Measurements from ENCODE around the gene IFITM5.
"Not testable (repeated sequence)": the region's sequence is repeated elsewhere in the genome, so short reads cannot be mapped to it uniquely, and the experiment has no call there.

IFITM5 gene

DNA sequence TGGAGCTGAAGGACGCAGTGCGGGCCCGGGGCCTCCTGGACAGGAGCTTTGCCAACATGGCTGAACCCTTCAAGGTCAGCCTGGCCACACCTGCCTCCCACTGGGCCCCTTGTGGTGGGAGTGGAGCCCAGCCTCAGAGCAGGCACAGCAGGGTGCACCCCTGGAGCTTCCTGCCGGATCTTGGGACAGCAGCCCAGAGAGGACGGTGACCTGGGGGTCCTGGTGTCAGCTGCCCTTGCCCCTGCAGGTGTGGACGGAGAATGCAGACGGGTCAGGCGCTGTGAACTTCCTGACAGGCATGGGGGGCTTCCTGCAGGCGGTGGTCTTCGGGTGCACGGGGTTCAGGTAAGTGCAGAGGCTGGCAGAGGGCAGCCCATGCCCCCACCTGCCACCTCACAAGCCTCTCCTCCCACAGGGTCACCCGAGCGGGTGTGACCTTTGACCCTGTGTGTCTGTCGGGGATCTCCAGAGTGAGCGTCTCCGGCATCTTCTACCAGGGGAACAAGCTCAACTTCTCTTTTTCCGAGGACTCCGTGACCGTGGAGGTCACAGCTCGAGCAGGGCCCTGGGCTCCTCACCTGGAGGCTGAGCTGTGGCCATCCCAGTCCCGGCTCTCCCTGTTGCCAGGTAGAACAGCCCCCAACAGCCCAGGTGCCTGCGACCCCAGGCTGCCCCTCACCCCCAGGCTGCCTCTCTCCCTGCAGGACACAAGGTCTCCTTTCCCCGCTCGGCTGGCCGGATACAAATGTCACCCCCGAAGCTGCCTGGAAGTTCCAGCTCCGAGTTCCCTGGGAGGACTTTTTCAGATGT, 5.3 kb downstream of the IFITM5 start:
- DNase-seq, result no peak

DNA sequence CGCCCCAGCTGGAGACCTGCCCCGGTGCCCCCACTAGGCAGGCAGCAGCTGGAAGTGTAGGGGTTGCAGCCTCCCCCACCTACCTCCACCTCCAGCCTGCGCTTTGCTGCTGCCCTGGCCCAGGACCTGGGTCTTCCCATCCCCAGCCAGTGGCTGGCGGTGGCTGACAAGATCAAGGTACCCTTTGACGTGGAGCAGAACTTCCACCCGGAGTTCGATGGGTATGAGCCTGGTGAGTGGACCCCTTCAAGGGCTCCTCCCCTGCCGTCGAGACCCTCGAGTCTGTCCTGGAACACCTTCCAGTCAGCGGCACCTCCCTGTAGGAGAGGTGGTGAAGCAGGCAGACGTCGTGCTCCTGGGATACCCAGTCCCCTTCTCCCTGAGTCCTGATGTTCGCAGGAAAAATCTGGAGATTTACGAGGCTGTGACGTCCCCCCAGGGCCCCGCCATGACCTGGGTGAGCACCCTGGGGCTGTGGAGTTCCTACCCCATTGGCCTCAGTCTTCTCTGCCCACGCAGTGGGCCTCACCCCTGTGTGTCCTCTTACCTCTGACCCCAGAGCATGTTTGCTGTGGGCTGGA, 6.0 kb downstream of the IFITM5 start:
- DNase-seq, result no peak

DNA sequence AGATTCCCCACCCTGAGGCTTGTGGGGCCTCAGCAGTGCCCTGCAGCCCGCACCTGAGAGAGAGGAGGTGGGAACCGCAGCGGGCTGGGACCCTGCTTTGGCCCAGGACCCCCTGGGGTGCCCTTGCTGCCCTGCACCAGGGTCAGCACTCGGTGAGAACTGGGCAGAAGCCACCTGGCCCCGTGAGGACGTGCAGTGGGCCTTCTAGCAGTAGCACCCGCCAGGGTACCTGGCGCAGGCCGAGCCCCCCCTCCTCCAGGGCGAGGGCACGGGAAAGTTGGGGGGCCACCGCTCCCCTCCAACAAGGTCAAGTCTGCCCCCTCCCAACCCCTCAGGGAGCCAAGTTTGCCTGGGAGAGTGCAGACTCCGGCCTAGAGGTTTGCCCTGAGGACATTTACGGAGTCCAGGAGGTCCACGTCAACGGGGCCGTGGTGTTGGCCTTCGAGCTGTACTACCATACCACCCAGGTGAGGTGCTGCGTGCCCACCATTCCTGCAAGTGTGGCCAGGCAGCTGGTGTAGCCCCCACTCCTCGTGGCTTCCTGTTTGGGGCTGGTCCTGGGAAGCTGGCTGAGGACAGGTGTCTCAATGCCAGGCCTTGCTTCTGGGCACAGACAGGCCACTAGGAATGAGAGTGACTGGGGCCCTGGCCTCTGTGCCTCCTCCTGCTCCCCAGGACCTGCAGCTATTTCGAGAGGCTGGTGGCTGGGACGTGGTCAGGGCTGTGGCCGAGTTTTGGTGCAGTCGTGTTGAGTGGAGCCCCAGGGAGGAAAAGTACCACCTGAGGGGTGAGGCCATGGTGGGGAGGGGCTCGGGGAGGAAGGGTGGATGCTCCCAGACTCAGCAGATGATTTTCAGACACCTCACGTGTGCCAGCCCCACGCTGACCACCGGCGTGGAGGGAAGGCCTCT, 6.9 kb downstream of the IFITM5 start:
- DNase-seq, result no peak

DNA sequence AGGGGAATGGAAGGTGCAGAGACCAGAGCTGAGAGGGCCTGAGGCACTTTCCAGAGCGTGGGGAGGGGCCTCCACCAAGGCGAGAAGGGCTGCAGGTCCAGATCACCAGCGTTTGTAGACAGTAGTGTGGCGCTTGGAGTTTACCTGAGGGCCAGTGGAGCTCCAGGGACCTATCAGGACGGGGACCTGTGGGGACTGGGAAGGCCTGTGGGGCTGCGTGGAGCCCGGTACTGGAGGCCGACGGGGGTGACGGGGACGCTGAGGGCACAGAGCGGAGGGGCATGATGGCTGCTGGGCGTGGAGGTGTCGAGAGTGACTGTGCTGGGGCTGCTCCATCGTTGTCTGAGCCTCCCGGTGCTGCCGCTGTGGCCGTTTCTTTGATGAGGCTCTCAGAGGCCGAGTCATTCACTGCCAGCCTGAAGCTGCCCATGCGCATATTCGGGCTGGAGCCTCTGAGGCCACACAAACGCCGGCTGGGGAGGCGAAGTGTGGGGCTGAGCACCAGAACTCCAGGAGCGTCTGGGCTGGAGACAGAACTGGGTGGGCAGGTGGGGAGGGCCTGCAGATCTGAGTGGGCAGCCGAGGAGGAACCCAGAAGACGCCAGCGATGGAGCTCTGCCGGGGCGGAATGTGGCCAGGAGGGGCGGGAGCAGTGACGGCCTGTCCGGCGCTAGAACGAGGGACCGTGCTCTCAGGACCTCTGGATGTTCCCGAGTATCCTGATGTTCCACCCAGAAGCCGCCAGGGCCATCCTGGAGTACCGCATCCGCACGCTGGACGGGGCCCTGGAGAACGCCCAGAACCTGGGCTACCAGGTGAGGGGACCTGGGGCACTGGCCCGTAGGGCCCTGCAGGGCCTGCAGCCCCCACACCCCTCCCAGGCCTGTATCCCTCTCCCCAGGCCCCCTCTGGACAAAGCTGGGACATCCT, 7.8 kb downstream of the IFITM5 start:
- no peak for DNase-seq

DNA sequence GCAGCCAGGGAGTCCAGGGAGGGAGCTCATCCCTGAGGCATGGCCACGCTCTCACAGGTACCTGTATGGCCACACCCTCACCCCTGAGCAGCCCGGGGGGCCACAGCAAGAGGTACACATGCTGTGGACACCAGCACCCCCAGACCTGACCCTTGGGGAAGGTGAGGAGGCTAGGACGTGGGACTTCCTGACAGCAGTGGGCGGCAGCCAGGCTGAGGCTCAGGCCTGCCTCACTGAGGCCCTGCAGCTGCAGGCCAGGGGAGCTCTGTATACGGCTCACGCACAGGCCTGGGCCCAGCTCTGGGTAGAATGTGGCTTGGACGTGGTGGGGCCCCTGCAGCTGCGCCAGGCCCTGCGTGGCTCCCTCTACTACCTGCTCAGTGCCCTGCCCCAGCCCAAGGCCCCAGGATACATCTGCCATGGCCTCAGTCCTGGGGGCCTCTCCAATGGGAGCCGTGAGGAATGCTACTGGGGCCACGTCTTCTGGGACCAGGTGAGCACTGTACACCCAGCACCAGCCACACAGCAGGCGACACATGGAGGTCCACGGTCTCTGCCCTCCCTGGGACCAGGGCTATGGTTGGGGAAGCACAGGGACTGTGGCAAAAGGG, 8.6 kb downstream of the IFITM5 start:
- no peak for DNase-seq

DNA sequence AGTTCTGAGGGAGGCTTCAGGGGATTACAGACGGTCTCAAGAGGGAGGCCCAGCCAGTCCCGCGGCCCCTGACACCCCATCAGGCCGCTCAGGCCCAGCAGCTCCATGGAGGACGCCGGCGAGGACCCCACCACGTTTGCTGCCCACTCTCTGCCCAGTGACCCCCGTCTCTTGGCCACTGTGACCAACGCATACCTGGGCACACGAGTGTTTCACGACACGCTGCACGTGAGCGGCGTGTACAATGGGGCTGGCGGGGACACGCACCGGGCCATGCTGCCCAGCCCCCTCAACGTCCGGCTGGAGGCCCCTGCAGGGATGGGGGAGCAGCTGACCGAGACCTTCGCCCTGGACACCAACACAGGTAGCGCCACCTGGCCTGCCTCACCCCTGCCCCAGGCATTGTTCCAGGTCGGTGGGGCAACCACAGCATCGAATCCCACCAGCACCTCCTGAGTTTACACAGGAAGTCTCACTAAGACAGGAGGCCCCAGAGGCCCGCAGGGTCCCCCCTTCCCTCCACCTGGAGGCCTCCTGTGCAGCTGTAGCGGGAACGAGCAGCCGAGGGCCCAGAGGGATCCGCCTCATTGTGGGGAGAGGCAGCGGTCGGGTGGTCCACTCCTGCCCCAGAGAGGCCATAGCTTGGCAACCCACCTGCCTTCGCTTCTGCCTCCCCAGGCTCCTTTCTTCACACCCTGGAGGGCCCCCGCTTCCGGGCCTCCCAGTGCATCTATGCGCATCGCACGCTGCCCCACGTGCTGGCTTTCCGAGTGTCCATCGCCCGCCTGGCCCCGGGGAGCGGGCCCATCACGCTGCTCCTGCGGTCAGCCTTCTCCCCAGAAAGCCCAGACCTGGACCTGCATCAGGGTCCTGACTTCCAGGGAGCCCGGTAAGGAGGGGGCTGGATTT, 9.4 kb downstream of the IFITM5 start:
- no peak for DNase-seq

DNA sequence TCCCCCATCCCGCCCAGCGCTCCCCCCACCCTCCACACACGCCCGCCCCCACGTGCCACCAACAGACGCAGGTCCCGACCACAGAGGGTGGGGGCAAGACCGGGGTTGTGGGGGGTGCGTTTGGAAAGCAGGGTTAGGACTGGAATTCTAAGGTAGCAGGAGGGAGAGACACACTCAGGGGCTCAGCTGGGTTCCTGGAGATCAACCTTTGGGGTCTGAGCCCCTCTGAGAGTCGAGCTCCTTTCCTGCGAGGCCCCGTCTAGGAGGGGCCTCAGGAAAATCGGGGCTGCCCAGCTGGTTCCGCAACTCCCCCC, 10.0 kb downstream of the IFITM5 start:
- no peak for DNase-seq

DNA sequence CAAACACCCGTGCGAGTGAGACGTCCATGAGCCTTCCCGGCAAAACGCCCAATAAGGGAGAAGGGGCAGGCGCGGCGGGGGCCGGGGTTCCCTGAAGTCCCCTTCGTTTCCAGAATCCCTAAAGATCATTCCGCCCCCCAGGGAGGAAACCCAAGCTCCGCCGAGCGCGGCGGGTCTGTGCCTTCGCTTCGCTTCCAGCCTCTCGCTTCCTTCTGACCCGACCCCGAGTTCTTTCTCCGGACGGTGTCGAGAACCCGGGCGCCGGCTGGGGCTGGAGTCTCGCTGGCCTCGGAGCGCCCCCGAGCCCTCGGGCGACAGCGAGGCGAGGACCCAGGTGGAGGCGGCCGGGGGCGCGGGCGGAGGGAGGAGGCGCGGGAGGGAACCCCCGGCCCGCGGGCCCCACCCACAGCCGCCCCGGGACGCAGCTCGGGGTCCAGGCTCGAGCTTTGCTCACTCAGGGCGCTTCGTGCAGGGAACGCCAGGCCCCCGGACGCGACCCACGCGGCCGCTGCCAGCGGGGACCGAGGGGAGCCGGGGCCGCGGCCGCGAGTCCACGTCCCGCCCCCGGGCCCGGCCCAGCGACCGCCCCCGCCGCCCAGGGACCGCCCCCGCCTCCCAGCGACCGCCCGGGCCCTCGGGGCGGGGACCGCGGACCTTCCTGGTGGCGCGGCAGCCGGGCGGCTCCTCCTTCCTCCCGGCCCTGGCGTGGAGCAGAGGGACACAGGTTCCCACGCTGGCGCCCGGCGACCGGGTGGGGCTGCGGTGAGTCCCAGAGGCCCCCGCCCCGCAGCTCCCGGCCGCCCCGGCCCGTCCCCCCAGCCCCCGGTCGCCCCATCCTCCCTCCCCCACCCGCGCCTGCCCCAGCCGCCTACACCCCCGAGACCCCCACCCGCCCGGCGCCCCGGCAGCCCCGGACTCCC, 10.6 kb downstream of the IFITM5 start, which contains the start of gene PGGHG:
TSS of gene PGGHG (plus strand) at position 649 of the 920 bp plus-strand sequence. CDS start 691 bp downstream, outside the sequence.
- DNase-seq, result peak; percentile 29

DNA sequence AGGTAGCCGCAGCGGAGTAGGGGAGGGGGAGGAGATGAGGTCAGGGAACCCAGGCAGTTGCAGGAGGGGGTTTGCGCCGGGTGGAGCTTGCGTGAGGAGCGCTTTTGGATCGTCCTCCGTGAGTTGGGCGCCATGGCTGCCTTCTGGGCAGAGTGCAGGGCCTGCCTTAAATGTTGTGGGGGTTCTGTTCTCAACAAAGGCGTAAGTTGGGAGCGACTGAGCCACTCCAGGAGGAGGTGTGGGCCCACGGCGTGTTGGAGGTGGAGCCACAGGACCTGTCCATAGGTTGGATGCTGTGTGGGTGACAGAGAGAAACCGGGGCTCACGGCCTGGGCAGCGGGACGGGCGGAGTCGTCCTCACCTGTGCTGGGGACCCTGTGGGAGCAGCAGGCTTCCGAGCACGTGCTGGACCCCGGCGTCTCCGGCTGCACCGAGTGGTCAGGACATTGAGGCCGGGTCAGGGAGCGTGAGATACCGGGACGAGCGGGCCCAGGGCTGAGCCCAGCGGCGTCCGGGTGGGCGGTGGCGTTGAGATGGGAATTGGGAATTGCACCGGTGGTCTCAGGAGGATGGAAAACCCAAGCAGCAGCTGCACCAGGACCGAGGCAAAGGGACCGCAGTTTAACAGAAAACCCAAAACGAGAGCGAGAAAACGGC, 11.4 kb downstream of the IFITM5 start:
- no peak for DNase-seq

DNA sequence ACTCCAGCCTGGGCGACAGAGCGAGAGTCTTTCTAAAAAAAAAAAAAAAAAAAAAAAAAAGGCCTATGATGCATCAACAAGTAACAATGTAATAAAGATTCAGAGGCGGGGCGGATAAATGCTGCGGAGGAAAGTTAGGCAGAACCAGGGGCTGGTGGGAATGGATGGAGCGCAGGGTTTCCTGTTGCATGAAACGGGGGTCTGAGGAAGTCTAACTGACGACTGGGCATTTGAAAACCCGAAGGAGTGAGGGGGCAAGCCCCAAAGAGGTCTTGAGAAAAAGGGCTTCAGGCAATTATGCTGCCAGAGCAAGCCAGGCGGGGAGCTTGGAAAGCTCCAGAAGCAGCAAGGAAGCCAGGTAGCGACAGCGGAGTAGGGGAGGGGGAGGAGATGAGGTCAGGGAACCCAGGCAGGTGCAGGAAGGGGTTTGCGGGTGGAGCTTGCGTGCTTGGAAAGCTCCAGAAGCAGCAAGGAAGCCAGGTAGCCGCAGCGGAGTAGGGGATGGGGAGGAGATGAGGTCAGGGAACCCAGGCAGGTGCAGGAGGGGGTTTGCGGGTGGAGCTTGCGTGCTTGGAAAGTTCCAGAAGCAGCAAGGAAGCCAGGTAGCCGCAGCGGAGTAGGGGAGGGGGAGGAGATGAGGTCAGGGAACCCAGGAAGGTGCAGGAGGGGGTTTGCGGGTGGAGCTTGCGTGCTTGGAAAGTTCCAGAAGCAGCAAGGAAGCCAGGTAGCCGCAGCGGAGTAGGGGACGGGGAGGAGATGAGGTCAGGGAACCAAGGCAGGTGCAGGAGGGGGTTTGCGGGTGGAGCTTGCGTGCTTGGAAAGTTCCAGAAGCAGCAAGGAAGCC, 12.1 kb downstream of the IFITM5 start:
- DNase-seq, result not testable (repeated sequence)

DNA sequence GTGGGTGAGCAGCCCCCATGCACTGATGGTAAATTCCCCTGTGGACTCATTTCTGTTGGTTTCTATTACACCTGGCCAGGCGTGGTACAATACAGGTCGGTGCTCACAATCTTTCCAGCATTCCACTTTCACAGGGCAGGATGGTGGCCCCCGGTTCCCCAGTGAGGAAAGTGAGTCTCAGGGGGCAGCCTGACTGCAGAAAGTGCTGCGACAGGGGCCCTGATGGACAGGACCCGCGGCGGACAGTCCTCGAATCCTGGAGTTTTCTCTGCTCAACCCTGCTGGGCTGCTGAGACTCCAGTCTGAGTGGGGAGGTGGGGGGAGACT, 13.5 kb downstream of the IFITM5 start:
- no peak for DNase-seq

DNA sequence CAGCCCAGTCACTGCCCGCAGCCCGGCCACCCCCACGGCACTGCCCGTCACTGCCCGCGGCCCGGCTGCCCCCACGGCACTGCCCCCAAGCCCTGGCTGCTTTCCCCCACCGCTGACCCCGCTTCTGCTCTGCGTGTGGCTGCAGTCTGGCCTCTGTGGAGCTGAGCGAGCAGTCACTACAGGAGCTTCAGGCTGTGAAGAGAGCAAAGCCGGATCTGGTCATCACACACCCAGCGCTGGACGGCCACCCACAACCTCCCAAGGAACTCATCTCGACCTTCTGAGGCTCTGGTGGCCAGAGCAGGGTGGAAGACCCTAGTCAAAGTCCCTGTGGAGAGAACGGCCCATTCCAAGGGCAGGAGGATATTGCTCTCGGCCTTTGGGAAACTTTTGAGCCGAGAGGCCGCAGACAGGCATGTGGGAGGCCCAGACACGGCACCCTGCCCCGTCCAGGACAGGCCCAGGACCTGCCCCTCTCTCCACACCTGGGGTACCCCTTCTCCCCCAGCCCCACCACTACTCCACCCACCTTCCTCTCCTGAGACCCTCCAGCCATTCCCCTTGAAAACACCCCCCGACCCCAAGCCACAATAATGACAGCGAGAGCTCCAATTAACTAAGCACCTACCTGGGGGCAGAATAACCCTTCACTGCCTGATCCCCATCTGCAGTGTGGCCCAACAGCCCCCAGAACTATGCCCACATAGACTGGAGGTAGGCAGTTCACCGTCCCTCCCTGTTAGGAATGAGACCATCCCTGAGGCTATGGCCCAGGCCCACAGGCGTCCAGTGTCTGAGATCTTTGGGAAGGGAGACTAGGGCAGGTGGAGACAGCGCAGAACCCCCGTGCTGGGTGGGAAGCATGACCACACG, 14.1 kb downstream of the IFITM5 start:
- DNase-seq, result no peak

DNA sequence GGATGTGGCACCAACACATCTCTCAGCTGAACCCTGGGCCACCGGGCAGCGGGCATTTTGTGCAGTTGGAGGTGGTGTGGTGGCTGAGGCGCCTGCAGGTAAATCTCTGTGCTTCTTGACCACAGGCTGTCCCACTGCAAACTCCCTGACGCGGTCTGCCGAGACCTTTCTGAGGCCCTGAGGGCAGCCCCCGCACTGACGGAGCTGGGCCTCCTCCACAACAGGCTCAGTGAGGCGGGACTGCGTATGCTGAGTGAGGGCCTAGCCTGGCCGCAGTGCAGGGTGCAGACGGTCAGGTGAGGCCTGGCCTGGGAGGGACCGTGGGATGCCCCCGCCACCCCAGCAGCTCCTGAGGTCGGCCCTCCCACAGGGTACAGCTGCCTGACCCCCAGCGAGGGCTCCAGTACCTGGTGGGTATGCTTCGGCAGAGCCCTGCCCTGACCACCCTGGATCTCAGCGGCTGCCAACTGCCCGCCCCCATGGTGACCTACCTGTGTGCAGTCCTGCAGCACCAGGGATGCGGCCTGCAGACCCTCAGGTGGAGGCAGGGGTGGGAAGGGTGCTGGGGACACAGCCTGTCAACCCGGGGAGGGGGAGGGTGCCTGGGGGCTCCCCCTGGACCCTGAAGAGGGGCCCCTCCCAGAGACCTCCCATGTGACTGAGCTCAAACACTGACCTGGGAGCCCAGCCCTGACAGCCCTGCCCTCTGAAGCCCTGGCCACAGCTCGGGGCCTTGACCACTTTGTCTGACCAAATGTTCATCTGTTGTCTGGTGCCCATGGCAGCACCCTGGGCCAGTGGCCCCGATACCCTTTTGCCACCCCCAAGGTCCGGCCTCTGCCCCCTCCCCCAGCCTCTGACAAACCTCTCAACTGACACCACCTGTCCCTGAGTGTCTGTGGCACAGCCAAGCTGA, 15.0 kb downstream of the IFITM5 start:
- no peak for DNase-seq

DNA sequence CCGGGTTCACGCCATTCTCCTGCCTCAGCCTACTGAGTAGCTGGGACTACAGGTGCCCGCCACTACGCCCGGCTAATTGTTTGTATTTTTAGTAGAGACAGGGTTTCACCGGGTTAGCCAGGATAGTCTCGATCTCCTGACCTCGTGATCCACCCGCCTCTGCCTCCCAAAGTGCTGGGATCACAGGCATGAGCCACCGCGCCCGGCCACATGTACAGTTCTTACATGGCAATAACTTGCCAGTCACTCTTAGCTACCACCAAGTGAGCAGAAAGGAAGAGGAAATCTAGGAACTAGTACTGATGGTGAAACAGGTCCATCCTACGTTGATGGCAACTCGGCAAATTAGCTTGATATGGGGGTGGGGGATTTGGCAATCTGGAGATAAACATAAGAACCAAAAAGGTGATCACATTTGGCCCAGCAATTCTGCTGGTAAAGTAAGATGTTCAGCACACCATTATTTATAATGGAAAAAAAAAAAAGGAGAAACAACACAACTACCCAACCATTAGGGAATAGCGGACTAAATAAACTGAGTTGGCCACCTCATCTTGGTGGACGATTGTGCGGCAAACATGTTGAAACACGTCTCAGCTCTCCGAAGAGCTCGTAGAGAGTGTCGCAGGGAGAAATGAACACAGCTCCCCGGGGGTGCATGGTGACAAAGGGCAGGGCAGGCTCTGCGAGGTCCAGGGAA, 15.8 kb downstream of the IFITM5 start:
- no peak for DNase-seq

DNA sequence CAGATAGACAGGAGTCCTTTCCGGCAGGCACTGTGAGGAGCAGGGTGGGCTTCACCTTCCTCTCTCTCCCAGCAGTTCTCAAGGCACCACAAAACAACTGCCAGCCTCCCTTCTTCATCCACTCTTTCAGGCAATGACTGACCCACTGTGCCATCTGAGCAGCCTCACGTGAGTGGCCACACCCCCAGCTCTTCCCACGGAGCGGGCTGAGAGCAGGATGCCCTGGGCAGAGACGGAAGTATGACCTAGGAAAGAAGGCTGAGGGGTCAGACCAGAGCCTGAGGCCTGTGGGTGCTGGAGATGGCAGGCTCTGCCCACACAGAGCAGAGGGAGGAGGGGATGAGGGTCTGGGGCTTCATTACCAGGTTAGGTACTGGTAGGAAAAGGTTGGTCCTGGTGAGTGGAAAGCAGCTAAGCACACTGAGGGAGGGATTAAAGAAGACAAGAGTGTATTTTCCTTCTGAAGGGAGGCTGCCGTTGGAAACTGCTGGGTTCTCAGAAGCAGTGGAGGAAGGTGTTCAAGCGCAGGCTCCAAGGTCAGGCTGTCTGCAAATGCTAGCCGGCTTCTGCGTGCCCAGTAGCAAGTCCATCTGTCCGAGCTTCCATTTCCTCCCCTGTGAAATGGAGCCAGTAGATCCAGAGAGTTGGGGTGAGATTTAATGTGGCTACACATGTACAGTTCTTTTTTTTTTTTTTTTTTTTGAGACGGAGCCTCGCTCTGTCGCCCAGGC, 16.5 kb downstream of the IFITM5 start:
- DNase-seq, result no peak
